GM21529 (cell line): ENCODE measurements around the gene OGDHL.
"Not testable (repeated sequence)": the region's sequence is repeated elsewhere in the genome, so short reads cannot be mapped to it uniquely, and the experiment has no call there.

Experiments used
- ATAC-seq: cut with Tn5 transposase; IDR thresholded peaks from one replicate; pipeline ENCODE4 v1.9.1; 2021; ENCODE audit not compliant: unreplicated experiment

OGDHL gene

DNA sequence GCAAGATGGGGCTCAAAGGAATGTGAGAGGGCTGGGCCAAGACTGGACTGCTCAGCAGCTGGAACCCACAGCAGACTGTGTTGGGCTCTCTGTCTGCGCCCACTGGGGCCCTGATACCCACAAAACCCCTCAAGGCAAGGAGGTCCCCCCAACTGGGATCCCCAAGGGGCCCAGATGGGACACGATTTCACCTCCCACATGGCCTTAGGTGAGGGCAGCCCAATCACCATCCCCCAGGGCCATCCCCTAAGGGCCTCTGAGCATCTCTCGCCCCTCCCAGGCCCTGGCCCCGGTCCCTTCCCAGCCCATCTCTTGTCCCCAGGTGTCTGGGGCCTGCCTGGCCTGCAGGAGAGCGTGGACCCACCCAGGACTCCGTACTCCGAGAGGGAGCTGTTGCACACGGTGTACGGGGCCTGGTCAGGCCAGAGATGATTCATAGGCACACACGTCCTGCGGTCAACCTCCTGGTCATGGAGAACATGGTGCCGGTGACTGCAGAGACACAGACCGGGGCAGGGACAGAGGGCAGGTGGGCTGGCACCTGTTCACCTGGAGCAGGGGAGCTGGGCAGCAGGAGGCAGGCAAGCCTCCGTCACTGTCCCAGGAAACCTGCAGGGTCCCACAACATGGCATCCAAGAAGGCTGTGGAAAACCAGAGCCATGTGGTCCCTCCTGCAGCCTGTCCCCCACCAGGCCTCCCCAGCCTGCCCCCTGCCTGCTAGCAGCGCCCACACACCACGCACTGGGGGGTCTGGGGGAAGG lies 21.6 kb downstream of the OGDHL start:
- no peak for ATAC-seq

DNA sequence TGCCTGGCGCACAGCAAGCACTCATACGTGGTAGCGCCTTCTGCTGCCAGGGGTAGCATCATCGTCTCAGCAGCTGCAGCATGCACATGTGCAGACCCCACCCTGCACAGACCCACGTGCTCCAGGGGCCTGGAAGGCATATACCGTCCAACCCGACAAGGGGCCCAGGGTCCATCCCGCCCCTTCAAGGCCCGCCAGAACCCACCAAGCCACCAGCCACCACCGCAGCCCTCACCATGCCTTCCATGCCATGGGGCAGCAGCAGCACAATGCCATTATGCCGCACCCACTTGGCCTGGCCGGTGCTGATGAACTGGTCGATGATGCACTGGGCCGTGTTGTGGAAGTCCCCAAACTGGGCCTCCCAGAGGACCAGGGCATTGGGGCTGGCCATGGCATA lies 22.7 kb downstream of the OGDHL start:
- no peak for ATAC-seq

DNA sequence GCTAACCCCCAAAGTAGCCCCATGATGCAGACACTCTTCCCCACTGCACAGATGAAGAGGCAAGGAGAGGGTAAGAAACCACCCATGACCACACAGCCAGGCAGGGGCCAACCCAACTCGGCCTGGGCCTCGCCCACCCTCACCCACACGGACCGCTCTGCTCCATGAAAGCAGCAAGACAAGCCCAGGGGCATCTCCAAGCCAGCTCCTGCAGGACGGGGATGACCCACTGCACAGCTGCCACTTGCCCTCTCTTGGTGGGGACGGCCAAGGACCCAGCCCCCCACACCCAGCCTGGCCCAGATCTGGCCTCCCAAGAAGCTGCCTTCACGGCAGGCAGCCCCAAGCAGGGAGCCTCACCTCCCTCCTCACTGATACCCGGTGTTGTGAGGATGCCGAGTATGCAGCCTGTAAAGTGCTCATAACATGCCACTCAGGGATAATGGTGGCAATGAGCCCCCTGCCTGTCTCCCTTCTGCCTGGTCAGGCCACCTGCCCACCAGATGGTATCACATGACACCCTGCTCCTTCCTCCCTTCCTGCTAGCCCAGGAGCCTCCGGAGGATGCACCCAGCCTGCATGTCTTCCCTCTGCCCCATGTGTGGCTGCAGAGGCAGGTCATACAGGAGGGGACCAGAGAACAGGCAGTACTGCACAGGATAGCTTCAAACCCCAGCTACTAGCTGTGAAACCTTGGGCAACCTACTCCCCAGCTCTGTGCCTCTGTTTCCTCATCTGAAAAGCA lies 23.3 kb downstream of the OGDHL start:
- ATAC-seq = no peak

DNA sequence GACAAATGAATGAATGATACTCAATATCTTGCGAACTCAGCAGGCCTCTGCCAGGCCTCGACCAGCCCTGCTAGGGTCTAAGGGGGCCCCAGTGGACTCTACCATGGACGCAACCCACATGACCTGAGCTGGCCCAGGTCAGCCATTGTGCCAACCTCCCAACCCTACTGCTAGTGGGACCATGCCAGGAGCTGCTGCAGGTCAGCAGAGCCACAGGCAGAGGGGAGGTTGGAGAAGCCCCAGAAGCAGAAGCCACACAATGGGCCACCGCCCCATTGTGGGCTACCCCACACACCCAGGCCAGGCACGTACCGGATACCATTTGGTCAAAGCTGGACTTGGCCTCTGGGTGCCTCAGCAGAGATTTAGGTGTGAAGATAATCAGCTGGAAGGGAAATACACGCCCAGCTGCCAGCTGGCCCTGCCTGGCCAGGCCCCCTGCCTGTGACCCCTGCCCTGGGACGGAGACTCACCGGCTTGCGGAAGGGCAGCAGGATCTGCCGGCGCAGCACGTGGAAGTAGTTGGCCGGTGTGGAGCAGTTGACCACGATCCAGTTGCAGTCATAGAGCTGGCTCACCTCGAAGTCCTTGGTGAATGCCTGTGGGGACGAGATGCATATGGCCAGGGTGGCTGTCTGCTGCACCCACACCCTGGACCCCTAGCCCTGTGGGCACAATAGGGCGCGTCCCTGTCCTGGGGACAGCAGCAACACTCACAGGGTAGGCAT lies 24.5 kb downstream of the OGDHL start:
- no peak for ATAC-seq

DNA sequence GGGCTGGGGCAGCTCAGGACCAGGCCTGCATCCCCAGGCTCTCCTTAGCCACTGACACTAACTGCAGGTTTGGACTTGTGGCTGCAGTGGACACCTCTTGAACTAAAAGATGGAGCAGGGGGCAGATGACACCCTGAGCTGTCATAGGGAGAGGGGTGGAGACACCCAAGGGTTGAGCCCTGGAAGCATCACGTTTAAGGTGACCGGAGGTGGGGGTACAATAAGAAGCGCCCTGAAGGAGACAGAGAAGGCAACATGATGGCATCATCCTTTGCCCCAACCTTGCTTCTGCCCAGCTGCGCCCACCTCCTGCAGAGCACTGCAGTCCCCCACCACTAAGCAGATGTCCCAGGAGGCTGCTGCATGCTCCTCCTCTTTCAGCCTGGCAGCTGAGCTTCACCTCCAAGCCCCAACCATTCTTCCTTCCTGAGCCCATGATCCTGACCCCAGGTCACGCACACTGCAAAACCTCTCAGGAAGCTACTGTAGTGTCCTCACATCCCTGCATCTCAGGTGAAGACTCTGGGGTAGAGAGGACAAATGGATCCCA lies 25.5 kb downstream of the OGDHL start:
- no peak for ATAC-seq

DNA sequence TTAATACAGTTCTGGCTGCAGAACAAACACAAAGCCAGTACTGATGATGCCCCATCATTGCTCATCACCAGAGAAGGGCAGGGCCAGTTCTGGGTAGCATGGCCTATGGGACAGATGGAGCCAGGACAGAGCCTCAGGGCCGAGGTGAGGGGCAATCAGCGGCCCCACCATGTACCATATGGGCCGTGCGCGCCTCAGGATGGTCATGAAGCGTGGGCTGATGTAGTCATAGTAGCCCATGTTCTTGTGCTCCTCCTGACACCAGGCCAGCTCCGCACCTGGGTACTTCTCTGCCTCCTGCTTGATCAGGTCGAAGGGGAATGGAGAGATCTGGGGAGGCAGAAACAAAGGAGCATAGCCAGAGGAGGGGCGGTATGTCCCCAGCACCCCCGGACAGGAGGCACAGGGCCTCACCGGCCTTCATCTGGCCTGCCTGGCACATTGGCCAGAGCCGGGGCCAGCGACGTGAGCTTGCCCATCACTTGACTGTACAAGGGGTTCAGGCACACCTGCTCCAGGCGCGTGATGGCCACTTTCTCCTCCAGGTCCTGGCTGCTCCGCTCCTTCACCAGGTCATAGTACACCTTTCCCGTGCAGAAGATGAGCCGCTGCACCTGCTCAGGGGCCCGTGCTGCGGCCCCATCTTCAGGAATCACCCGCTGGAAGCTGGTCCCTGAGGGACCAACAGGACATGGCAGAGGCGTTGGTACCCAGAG lies 26.1 kb downstream of the OGDHL start:
- ATAC-seq = no peak

DNA sequence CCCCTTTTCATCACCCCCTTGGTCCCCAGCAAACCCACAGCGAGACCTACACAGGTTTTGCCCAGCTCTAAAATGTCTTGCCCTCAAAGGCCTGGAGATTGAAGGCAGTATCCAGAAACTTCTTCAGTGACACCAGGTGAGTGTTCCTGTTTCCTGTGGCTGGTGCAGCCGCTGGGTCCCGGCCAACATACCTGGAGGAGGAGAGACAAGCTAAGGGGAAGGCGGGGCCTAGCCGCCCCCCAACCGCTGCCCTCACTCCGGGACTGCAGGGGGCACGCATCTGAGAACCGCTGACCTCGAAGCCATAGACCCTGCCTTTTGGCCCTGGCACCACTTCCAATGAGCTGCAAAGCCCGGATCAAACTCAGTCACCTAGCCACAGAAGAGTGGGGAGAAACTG lies 27.0 kb downstream of the OGDHL start:
- no peak for ATAC-seq

DNA sequence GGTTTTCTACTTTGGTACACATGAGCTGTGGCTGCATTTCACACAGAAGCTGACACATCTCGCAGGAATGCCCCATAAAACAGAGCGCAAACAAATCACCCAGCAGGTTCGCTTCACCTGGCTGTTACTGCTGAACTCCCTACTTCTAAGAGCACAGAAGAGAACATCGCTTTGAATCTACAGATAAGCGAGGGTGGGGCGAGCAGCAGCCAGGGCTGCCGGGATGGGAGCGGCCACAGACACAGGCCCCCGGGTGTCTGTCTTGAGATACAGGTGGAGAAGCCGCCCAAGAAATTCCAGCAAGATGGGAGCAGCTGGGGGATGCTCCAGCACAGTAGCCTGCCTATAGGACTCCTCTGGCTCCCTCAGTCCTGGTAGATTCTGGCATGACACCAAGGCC lies 27.4 kb downstream of the OGDHL start:
- no peak for ATAC-seq

DNA sequence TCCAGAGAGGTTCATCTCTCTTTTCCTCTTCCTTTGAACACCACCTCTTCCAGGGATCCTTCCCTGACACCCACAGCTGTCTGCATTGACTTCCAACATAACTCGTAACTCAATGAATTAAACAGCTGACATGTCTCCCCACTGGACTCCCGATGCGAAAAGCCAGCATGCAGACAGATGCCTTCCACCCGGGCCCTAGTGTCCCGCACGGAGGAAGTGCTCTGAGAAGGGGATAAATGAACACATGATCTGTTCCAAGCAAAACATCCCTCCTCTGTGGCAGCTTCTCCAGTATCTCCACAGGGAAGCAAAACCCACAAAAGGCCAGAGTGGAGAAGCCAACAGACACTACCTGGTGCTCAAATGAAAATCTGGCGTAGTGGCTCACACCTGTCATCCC lies 28.3 kb downstream of the OGDHL start:
- no peak for ATAC-seq

DNA sequence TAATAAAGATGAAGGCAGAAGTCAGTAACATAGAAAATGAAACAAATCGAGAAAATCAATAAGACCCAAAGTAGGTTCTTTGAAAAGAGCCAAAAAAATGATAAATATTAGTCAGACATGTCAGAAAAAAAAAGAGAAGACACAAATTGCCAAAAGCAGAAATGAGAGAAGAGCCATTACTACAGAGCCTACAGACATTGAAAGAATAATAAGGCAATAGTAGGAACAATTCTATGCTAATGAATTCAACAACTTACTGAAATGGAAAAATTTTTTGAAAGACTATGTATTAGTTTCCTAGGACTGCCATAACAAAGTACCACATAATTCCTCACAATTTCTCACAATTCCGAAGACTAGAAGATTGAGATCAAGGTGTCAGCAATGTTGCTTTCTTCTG lies 35.5 kb downstream of the OGDHL start:
- ATAC-seq = no peak

DNA sequence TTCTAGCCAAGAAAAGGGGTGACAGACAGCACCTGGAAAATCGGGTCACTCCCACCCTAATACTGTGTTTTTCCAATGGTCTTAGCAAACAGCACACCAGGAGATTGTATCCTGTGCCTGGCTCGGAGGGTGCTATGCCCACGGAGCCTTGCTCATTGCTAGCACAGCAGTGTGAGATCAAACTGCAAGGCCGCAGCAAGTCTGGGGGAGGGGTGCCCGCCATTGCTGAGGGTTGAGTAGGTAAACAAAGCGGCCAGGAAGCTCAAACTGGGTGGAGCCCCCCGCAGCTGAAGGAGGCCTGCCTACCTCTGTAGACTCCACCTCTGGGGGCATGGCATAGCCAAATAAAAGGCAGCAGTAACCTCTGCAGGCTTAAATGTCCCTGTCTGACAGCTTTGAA lies 47.0 kb downstream of the OGDHL start:
- not testable (repeated sequence) for ATAC-seq

DNA sequence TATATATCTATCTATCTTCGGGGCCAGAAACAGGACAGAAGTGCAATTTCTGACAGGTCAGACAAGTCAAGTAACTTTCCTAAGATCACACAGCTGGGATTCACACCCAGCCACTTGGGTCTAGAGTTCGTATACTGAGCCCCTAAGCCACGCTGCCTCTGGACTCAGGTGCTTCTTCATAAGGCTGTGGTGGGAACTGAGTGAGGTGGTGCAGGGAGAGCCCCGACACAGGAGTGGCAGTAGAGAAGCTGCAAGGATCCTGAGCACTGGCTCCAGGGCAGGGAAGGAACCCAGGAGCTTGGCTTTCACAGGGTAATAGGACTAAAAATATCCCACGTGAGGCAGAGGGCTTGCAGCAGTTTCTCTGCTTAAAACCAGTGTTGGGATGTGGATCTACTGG lies 48.9 kb downstream of the OGDHL start:
- no peak for ATAC-seq

DNA sequence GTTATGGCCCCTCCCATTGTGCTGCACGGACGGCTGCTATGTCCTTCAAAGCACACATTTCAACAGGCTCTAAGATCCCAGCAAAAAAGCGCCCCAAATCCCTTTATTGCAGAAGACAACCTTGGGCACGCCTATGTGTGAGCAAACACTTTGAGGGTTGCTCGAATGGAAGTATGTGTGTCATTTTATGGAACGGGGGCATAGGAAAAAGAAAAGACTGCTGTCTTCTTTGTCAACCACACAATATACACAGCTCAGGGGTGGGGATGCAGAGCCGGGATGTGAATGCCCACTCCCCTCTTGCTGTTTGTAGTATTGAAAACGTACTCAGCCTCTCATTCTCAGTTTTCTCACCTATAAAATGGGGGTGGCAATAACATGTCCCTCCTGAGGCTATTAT lies 50.6 kb downstream of the OGDHL start:
- no peak for ATAC-seq

DNA sequence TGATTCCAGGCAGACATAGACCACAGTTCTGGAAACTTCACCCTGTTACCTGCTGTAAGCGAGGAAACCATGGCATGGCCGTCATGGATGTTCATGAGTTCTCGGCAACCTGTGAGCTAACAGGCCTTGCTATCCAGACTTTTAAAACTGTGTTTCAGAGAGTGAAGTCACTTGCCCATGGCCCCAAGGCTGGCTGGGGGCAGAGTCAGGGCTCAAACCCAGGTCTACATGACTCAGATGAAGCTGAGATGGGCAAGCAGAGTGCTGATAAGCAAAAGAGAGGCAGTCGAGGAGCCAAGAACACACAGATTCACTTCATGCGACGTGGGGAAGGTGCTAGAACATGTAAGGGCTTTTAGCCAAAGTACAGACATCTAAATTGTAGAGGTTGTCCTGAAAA lies 51.2 kb downstream of the OGDHL start:
- no peak for ATAC-seq

DNA sequence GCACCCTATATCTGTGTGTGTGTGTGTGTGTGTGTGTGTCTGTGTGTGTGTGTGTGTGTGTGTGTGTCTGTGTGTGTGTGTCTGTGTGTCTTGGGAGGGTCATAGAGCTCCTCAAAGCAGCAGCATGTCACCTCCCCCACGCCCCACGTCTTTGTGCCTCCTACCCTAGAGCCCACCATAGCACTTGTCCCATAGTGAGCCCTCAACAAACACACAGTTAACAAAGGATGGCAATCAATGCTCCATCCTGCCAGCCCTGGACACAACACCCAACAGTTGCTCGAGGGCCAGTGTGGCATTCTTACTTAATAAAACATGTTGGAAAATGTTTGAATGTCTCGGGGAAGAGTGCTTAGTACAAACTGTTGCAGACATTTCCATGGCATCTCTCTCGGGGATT lies 52.2 kb downstream of the OGDHL start:
- ATAC-seq = no peak

DNA sequence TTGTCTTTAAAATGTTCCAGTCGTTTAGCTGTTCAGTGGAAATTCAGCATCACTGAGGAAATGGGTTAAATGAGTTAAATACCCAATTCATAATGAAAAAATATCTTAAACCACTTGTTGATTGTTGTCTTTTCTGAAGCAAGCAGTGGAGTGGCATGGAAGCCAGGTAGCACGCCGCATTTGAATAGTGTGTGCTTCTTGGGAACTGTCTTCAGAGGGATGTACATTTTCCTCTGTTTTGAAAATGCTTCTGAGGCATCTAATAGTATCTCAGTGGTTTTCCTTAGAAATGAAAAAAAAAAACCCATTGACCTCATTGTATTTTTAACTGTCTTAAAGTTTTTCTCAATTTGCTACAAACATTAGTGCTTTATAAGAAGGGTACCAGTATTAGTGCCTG lies 54.5 kb downstream of the OGDHL start:
- ATAC-seq = no peak

DNA sequence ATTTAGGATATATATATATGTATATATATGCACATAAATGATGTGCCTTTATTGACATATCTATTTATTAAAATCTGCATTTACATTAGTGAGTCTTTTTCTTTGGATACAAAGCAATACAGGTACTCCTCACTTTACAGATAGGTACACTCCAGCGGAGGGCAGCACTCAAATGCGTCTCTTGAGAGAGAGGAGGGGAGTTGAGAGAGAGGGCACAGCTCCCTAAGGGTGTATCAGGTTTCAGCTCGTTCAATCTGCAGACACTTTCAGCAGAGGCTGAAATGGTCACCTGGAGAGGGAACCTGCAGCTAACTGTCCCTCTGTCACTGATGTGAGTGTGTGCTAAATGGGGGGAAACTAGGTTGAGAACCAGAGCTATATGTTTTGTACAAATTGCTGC lies 61.1 kb downstream of the OGDHL start:
- ATAC-seq = no peak

DNA sequence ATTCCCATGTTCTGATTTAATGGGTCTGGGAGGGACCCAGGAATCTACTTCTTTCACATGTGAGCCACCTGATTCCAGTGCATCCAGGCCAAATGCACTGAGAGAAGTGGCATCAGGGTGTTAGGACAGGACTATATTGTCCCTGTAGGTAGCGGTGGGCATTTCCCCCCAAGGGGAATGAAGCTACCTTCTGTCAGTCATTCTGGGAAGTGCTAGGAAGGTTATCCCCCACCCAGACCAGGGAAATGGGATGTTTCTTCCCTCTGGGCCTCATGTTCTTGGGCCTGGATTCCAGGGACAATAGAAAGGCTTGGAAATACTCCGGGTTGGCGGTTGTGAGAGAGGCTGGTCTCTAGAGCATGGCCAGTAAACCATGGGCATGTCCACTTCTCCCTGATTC lies 61.9 kb downstream of the OGDHL start:
- no peak for ATAC-seq

DNA sequence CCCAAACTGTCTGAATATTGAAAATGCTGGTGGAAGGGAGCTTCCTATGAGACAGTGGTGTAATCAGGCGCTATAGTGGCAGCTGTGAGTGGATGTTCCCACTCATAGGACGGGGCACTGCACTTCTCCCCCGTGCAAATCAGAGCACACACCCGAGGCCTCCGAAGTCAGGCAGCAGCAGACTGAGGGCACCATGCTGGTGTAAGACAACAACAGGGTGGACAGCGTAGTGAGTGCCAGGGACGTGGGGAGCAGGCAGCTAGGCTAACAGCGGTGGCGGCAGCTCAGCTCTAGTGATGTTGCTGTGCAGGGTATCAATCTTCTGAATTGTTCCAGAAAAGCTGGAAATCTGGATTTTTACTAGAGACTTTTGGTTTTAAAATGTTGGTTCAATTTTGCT lies 63.4 kb downstream of the OGDHL start:
- ATAC-seq = no peak

DNA sequence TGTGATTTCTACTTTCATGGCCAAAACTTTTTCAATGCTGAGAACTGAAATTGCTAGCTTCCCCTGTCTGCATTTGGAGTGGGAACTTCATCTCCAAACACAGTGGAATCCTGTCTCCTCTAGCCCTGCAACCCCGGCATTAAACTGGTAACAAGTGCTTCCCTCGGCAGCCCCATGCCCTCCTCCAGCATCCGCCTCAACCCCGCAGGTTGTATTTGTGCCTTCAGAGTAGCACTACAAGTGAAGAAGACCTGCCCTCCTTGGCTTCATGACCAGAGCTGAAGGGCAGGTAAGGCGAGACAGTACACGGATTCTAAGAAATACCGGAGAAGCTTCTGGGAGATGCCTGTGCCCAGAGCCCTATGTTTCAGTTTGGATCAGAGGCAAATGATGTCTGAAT lies 65.8 kb downstream of the OGDHL start:
- ATAC-seq = no peak

DNA sequence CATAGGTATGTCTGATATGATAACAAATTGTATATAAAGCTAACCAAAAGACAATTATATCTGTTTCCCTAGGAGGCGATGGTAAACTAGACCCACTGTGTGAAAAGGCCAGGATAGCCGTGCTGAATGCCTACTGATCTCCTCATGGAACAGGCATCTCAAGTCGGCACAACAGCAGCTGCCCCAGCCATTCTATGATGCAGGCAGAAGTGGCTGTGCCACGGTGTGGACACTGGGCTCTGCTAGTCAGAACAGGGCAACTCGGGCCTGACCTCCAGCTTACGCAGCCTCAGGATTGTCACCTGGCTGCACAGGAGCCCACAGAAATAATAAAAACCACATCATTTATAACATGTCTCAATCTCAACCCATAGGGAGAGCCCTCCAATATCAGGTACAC lies 67.7 kb downstream of the OGDHL start:
- ATAC-seq = no peak
